DMS153 treated with DMSO at 0.1 percent for 48 hours (cell line): ENCODE data around the gene SLC39A3.

Experiments
- DNase-seq: peaks from one replicate; lab custom pipeline; 2025; ENCODE audit not compliant: unreplicated experiment; lab: John Stamatoyannopoulos, UW

The SLC39A3 gene, protein sequence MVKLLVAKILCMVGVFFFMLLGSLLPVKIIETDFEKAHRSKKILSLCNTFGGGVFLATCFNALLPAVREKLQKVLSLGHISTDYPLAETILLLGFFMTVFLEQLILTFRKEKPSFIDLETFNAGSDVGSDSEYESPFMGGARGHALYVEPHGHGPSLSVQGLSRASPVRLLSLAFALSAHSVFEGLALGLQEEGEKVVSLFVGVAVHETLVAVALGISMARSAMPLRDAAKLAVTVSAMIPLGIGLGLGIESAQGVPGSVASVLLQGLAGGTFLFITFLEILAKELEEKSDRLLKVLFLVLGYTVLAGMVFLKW

DNA sequence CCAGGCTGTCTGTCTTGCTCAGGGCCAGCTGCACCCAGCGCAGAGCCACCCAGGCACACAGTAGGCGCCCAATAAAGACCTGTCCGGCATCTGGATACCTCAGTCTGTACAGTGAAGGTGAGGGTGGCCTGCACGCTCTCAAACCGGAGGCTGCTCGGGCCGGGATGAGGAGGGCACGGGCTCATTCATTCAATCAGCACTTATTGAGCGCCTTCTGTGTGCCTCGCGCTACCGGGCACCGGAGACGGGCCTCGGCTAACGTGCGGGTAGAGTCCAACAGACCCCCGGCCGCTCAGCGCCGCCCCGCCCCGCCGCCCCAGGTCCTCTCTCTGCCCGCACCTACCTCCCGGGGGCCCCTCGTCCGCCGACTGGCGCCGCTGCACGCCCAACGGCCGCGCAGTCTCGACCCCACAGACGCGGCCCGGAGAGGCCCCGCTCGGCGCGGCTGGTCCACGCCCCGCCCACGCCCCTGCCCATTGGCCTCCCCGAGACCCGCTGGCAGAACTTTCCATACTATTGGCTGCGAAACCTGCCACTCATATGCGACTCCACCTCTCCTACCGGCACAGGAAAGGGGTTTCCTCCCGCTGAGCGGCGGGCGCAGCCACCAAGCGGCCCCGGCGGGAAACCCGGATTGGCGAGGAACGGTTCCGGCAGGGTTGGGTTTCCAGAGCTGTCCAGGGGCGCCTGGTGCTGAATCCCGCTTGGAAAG lies at the start of gene SLC39A3:
SLC39A3 (minus strand) TSS at position 416 of the 712 bp plus-strand sequence. CDS start 2,760 bp downstream, outside the sequence.
- peak; percentile 93 for DNase-seq

DNA sequence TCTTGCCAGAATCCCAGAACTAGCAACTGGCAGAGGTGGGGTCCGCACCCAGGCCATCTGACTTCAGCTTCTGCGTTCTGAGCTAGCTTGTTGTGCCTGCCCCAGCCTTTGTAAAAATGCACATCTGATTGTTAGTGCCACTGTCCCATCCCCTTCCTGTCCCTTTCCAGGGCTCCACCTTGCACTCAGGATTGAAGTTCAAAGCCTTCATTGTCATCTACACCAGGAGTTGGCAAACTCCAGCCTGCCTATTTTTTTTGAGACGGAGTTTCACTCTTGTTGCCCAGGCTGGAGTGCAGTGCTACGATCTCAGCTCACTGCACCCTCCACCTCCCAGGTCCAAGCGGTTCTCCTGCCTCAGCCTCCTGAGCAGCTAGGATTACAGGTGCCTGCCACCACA lies 48.4 kb upstream of the SLC39A3 start:
- DNase-seq, result no peak

DNA sequence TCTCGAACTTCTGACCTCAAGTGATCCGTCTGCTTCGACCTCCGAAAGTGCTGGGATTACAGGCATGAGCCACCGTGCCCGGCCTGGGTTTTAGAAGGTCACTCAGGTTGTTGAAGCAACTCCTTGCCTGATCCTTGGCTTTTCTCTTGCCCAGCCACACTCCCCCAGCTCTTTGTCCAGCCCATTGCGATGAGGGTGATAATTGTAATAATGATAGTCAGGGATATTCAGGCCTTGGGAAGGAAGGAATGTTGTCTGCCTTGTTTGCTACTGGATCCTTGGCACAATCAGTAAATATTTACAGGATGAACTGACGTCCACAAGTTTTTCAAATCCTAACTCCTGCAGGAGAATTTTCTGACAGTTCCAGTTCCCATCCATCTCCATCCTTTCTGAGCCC lies 47.3 kb upstream of the SLC39A3 start:
- no peak for DNase-seq

DNA sequence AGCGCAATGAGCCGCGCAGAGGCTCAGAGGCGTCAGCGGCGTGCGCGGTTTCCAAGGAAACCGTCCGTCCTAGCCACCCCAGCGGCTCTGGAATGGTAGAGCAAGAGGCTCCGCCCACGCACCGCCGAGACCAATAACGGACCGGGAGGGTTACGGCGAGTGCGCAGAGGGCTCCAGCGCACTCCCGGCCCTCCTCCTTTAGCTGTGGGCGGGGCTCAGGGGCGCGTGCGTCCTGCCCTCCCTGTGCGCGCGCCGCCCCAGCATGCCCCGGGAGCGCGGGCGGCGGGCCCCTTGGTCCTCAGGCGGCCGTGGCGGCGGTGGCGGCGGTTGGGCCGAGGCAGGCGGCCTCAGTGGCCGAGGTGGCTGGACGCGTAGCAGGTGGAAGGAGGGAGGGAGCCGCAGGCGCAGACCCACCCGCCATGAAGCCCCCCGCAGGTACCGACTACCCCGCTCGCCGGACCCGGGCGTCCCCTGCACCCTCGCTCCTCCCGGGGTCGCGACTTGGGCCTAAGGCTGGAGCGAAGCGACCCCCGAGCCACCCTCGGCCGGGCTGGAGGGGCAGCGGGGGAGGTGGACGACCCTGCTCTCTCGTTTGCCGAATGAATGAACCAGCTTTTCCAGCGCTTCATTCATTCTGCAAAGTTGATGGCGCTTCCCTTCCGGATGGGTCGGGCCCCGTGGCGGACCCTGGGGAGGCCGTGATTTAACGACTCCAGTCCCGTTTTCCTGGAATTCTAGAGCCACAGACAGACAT lies 45.6 kb upstream of the SLC39A3 start, which contains the start of gene THOP1:
THOP1 (plus strand) TSS at position 260 of the 754 bp plus-strand sequence; CDS start at position 420, 160 bp downstream.
- DNase-seq, result peak; percentile 97

DNA sequence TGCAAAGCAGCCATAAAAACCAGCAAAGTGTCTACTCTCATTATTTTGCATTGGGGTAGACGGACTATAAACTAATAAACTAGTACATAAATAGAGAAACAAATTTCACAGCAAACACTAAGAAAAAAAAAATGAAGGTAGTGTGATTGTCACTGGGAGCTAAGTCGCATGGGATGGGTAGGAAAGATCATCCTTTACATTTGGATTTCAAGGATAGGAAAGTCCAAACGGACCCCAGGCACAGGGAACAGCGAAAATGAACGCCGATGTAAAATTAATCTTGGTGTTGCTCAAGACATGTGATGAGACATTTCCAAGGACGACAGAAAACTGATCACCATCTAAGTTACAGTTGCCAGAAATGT lies 43.9 kb upstream of the SLC39A3 start:
- DNase-seq, result no peak

DNA sequence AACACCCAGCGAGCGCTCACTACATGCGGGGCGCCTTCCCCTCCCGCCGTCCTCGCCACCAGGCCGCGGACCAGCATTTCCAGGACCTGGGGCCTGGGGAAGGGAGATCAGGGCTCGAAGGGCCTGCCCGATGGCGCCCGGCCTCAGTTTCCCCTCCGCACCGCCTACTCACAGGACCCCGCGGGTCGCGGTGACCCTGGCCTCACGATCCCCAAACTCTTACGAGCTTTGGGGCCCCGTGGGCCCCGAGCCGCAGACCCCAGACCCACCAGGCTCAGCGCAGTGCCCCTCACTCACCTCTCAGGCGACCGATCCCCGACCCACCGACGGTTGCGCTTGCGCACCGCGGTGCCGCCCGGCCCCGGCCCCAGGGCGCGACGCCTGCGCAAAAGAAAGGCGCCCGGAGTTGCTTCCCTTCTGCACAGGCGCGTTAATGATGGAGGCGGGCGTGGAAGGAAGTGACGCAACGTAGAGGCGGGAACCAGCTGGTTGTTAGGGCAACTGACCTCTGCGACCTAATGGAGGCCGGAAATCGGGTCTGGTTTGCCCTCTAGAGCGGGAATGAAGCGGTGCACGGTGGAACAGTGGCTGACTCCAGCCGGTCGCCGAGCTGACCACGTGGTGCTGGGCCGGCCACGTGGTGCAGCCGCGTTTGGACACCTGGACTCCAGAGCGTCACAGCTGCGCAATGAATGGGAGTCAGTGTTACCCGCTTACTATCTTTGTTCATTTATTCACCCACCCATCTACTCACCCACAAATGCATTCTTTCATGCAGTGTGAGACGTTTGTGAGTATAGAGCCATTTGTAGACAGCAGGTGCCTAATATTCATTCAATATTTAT lies 43.3 kb upstream of the SLC39A3 start, which contains the start of gene SGTA:
SGTA (minus strand) TSS at position 338 of the 845 bp plus-strand sequence. CDS start 14,205 bp downstream, outside the sequence.
- DNase-seq, result peak; percentile 96

DNA sequence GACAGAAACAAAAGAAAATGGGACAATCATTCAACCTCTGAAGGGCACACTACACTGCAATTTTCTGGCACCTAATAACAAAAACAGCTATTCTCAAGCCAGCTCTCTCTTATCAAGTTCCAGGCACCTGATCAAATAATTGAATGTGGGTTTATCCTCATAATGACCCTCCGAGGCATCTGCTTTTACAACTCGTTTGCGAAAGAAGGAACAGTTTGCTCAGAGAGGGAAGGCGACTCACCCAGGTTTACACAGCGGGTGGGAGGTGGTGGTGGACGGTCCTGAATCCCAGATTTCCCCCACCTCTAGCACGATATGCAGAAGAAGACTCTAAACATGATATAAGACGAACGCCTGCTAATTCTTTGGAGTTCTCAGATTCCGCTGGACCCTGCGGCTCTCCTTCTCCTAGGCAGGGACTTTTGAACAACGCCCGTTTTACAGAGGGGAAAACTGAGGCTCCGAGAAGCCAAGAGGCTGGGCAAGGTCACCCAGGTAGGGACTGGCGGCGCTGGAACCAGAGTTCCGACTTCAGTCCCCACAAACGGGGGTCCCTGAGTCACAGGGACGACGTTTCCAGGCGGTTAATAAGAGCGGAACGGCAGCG lies 42.6 kb upstream of the SLC39A3 start:
- DNase-seq, result no peak

DNA sequence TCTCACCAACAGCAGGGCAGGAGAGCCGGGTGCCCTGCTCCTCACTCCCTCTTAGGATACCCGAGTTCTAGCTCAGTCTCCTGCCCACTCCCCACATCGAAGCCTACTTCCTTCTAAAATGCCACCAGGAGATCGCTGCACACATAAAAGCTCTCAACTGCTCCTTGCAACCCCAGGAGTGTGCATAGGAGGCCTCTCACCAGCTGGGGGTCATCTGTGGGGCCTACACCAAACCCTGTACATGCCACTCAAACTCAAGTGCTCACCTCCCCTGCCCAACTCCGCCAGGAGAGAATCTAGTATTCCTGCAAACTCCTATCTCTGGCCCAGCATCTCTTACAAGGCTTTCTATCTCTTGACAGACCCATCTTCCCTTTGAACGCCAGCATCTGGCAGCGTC lies 40.5 kb upstream of the SLC39A3 start:
- no peak for DNase-seq

DNA sequence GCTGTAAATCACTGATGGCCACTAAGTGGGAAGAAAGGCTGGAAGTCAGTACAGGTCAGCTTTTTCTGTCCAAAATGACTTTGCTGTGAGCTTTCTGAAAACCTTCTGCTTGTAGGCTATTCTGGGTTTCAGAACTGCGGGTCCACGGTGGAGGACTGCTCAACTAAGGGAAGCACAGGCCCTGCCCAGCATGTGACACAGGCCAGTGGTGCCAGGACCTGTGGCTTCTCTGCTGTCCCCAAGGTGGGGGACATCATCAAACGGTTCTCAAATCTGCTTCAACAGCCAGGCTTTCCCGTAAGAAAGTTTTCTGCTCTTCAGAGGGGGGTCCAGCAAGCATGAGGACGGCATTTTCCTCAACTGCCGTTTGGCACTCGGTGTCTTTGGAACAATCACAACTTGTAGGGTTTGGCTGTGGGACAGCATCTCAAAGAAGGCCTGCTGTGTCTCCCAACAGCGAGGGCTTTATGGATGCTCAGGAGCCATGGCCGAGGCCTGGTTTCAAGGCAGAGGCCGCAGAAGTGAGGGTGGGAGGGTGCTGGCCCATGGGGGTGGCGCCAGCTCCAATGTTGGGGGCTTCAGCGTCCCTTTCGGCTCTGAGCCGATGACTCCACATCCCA lies 39.4 kb upstream of the SLC39A3 start:
- no peak for DNase-seq

DNA sequence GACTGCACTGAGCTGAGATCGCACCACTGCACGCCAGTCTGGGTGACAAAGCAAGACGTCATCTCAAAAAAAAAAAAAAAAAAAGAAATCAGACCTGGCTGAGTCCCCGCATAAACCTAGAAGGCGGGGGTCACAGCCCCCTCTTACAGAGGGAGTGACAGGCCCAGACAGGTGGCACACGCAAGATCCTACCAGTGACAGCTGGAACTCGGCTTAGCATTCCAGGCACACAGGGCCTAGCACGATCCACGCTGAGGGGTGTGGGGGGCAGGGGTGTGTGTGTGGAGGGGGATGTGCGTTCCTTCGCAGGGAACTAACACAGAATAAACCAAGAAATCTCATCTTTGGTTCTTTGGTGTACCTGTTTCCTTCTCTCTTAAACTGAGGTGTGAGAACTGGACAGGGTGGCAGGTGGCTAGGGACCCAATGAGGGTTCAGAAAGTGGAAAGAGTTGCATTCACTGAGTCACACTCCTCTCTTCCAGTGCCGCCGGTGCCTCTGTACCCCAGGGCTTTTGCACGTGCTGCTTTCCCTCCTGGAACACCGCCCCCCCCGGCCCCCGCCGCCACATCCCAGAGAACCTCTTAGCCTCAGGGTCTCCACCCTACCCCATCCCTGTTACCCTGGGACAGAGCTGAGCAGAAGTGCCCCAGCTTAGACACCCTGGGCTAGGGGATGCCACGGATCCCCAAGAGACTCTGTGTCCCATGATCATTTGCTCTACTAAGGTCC lies 38.3 kb upstream of the SLC39A3 start:
- no peak for DNase-seq

DNA sequence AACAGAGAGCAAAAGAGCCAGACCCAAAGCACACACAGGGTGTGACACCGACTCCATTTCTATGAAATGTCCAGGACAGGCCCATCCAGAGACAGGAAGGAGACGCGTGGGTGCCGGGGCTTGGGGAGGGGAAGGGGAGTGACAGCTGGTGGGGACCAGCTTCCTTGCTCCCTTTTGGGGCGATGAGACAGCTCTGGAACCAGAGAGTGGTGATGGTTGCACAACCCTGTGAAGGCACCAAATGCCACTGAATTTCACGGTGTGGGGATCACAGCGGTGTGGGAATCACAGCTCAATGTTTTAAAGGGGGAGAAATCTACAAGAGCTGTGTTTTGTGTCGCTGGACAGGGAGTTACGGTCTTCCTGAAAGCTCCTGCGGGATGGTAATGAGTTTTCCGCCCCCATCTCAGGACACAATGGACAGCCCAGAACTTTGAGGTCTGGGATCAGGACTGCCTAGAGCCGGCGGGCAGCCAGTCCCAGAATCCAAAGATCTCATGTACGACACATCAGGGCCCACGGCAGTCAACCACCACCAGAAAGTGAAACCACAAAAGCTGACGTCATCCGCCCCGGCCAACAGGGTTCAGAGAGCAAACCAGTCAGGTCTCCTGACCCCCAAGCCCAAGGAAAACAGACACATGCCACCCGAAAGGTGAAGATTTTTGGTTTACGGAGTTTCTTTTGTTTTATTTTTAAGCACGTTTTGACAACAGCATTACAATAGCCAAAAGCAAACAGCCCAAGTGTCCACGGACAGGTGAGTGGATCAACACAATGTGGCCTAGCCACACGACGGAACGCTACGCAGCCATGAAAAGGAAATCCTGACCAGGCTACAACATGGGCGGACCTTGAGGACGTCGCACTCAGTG lies 36.0 kb upstream of the SLC39A3 start:
- DNase-seq, result no peak

DNA sequence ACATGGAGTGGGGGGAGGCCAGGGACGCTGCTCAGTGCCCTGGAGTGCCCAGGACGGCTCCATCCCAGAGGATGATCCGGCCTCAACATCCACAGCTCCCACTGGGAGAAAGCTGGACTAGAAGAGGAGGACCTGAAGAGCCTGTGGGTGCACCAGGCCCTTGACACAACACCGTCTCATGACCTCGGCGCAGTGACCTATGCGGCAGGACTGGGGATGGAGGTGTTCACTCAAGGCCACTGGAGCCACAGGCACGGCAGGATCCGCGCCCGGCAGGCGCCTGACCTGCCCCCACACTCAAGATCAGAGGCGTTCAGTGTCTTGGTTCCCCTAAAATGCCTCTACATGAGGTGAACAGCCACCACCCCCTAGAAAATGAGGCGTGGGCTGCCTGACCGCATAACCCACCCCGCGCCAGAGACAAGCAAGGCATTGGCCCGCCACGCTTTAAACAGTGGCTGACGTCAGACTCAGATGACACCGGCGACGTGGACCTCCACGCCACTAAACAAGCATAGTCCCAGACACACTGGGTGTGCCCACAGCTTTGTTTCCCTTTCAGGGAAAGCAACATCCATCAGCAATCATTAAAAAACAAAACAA lies 35.2 kb upstream of the SLC39A3 start:
- no peak for DNase-seq

DNA sequence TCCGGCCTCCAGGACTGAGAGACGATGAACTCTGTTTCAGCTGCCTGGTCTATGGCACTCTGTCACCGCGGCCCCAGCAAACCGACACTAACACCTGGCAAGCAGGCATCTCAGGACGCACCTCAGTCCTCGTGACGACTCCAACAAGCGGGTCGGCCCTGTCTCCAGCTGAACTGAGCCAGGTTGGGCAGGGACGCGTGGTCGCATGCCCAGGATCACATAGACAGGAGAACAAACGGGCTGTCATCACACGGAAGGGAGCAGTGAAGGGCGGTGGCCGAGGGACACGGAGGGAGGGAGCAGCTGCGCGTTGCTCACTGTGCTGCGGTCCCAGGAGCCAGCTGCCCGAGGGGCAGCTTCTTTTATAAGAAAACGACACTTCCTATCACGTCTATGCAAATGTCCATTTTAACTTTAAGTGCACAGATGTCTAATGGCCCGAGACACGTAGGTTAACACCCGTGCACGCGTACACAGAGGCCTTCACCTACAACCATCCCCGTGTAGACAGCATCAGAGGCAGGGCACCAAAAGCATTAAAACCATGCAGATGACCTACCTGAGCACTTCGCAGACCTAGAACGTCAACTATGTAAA lies 34.4 kb upstream of the SLC39A3 start:
- no peak for DNase-seq

DNA sequence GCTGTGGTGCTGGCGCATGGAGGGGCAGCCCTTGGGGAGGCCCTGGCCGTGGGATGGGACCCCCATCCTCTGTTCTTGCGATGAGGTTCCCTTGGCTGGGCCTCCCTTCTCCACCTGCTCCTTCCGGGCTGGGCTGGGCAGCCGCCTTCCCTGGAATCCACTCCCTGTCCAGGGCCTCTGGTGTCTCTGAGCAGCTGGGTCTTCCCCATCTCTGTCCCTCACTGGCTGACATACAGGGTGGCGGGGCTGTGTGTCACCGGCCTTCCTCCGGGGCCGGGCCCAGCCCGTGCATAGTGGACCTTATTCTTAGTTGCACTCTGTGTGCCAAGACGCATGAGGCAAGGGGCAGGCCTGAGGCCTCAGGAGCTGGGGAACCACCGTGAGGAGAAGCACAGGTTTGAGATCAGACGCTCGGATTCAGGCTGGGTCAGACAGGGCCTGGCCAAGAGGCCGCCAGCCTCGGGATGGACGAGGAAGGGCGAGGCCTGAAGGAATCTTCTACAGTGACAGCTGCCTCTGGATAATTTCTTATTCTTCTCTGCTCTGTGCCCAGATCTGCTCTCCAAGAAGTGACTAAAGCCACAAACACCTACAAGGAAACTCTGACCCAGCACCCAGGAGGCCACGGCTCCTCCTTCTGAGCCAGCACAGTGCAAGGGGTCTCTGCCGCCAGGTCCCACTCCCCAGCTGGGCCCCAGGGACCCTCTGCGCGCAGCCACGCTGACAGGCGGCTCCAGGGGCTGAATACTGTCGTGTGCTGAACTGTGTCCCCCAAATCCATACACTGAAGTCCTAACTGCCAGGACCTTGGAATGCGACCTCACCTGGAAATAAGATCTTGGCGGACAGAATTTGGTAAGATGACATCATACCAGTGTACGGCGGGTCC lies 32.2 kb upstream of the SLC39A3 start:
- DNase-seq, result no peak

DNA sequence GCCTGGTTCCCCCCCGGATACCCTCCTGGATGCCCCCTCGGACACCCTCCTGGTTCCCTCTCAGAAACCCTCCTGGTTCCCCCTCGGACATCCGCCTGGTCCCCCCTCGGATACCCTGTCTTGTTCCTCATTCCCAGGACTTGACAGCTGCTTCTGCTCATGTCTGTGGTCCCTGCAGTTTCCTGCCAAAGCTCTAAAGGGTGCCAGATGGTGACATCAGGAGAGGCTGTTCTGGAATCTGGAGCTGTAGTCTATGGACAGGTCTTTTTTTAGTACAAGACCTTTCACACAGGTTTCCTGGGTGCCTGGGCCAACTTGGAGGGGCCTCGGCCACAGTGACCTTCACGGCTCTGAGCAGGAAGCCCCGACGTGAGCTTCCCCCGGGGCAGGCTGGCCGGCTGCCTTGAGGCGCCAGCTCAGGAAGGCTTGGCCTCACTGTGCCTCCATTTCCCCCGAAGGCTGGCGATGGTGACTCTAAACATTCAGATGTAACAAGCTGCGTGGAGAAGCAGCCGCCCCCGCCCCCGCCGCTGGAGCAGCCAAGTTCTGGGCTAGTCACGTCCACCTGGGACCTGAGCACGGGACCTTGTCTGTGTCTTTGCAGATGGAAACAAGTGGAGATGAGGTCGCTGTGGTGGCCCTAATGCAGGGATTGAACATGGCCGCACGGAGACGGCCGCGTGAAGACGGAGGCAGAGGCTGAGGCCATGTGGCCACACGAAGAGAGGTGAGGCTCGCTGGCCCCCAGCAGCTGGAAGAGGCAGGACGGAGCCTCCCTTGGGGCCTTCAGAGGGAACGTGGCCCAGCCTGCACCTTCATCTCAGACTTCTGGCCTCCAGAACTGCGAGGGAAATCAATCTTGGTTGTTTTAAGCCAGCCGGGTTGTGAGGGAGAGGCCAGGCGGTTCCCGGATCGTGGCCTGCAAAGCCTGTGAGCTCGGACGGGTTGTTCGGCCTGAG lies 30.5 kb upstream of the SLC39A3 start:
- DNase-seq, result no peak
